ENCODE results near the gene ZMYM2. TPM values are rescaled to one million over a fixed set of nuclear protein-coding genes. Genes with fewer than 3 reads are reported as not detected.

Gene ZMYM2
- total RNA-seq, 1 donor from 2014 or later, result 48.2 TPM

DNA sequence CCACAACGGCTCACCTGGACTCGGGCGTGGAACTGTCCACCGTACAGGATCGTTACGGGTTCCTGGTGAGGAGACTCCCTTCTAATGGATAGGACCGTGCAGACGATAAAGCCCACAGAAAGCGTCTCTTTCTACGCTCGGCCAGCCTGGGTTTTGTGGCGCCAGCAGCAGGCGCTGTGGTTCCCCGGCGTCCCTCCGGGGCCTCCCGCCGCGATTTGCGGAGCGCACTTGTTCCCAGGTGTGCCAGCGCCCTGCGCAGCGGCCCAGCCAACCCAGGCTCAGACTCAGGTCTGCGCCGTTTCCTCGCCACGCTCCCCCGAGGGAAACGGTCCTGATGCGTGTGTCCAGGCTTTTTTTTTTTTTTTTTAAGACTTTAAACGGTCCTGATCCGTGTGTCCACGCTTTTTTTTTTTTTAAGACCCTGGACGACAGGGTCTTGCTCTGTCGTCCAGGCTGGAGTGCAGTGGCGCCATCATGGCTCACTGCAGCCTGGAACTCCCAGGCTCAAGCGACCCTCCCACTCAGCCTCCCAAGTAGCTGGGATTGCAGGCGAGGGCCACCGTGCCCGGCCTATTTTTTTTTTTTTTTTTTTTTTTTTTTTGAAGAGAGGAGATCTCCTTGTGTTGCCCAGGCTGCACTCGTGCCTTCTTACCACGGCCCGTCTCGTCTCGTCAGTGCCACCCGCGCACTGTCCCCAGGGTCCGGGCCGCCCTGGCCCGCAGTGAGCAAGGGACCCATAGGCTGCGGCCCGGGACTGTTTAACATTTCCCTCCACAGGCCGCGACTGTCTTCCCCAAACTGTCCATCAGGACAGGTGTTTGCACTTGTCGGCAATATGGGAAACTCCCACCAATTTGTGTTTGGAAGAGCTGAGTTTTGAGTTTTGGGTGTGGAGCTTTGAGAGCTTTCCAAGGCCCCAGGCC, 178.5 kb downstream of the ZMYM2 start:
- TF ChIP-seq, protein P1, sequence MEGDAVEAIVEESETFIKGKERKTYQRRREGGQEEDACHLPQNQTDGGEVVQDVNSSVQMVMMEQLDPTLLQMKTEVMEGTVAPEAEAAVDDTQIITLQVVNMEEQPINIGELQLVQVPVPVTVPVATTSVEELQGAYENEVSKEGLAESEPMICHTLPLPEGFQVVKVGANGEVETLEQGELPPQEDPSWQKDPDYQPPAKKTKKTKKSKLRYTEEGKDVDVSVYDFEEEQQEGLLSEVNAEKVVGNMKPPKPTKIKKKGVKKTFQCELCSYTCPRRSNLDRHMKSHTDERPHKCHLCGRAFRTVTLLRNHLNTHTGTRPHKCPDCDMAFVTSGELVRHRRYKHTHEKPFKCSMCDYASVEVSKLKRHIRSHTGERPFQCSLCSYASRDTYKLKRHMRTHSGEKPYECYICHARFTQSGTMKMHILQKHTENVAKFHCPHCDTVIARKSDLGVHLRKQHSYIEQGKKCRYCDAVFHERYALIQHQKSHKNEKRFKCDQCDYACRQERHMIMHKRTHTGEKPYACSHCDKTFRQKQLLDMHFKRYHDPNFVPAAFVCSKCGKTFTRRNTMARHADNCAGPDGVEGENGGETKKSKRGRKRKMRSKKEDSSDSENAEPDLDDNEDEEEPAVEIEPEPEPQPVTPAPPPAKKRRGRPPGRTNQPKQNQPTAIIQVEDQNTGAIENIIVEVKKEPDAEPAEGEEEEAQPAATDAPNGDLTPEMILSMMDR (IDR thresholded peaks at IDR 0.05; ENCODE audit: borderline replicate concordance), result peak; percentile 26
- H3K4me1 ChIP-seq, result peaks cover 57% of the 10 kb centered on the region
- no peaks in the 10 kb centered on the region for H3K9me3 ChIP-seq (replicated peaks)
- no peak for DNase-seq
- intact Hi-C loops (cut with micrococcal nuclease), result no loop called here
- peaks cover 77% of the 10 kb centered on the region for H3K27me3 ChIP-seq (ENCODE audit: low read depth)
- no peak overlapping the region for H3K4me3 ChIP-seq
- H3K27ac ChIP-seq (replicated peaks), result no peak overlapping the region
- H3K36me3 ChIP-seq, result no peaks in the 10 kb centered on the region

DNA sequence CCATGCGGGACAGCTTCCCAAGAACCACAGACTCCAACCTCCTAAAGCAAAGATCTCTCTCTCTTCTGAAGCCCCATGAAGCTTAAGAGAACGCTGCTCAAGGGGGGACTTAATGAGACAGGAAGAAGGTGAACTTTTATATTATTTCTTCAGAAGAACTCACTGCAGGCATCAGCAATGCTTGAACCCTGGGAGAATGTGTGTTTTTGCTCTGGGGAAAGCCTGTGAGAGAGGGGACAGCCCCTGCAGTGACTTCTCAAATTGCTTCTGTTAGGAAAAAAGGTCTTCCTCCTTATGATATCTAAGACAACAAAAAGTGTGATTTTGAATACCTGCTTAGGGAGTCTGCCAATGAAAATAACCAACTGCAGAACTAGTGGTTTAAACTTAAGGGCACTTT, 179.3 kb downstream of the ZMYM2 start:
- Histone ChIP-seq H3K36me3 (no peaks in the 10 kb centered on the region), H3K4me1 (peaks cover 62% of the 10 kb centered on the region), H3K4me3 (no peak overlapping the region), H3K27me3 (ENCODE audit: low read depth) (peaks cover 82% of the 10 kb centered on the region), H3K9me3 (replicated peaks) (no peaks in the 10 kb centered on the region), H3K27ac (replicated peaks) (no peak overlapping the region)
- TF ChIP-seq, protein P1 (IDR thresholded peaks at IDR 0.05; ENCODE audit: borderline replicate concordance), result no peak
- intact Hi-C loops (cut with micrococcal nuclease), result no loop called here
- DNase-seq, result no peak

DNA sequence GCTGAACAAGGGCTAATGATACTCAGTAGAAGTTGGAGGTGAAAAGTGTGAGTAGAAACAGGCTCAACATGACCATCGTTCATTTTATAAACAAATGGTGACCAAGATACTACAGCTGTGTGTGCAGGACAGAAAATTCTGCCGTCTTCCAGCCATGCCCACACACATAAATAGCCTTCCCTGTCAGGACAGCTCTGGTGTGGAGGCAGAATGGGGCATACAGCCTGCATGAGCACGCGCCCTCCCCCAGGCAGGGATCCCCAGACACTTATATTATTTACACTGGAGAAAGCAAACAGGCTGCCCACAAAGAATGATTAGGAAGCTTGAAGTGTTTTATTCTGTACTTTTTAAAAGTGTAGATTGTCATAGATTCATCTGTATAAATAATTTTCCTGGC, 182.0 kb downstream of the ZMYM2 start:
- intact Hi-C loops (cut with micrococcal nuclease), result no loop called here
- no peak overlapping the region for H3K4me3 ChIP-seq
- H3K27ac ChIP-seq (replicated peaks), result peak overlapping the region; percentile 86
- TF ChIP-seq, protein P1 (IDR thresholded peaks at IDR 0.05; ENCODE audit: borderline replicate concordance), result no peak
- H3K4me1 ChIP-seq, result peaks cover 62% of the 10 kb centered on the region
- H3K9me3 ChIP-seq (replicated peaks), result no peaks in the 10 kb centered on the region
- no peak for DNase-seq
- peaks cover 79% of the 10 kb centered on the region for H3K27me3 ChIP-seq (ENCODE audit: low read depth)
- no peaks in the 10 kb centered on the region for H3K36me3 ChIP-seq

Other genes starting within 250 kb of the ZMYM2 start
- gene PSPC1, start 175.8 kb upstream of the ZMYM2 start, total RNA-seq, result 25.3 TPM
- gene ZMYM5, start 95.1 kb upstream of the ZMYM2 start, total RNA-seq, result 7.5 TPM
- gene GJA3, start 202.3 kb downstream of the ZMYM2 start, total RNA-seq, result 17.6 TPM
- gene GJB2, start 234.2 kb downstream of the ZMYM2 start, total RNA-seq, result not detected